ENCODE results near the gene MAD2L2. TPM values are rescaled to one million over a fixed set of nuclear protein-coding genes. Genes with fewer than 3 reads are reported as not detected.

Gene MAD2L2
- total and polyA plus RNA-seq, 9 of the 15 experiments (the other 6 are each of a cell fraction or from before 2014, with no cell fraction given), result 12.4 to 286 (median 143) TPM

DNA sequence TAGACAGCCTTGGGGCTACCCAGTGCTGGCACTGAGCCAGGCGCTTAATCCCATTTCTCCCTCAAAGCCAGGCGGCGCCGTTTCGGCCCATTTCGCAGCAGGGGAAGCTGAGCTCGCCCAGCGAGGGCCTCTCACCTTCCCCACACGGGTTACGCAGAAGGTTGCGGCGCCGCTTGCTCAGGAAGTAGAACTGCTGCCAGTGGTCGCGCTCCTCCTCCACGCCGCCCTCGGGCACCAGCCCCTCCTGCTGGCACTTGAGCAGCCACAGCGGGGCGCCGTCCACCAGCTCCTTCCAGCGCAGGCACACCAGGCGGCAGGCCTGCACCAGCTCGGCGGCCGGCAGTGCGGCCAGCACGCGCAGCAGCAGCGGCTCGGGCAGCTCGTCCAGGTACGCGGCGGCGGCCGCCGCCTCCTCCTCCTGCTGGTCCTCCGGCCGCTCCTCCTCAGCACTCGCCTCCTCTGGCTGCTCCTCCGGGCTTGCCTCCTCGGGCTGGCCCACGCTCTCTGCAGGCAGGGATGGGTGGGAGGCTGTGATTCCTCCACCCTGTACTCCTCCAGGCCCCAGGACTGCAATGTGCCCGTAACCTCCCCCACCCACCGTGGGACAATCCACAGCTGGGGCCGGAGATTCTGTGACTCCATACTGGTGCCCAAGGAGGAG, 30.5 kb downstream of the MAD2L2 start (continued):
- TF ChIP-seq ZNF407 (IDR thresholded peaks at IDR 0.05; ENCODE audit: low read depth) (no peak), SREBF2 (CRISPR knock-in tag; IDR thresholded peaks at IDR 0.05) (no peak), NR4A1 (CRISPR knock-in tag; IDR thresholded peaks at IDR 0.05) (no peak), NR4A1 (tag; IDR thresholded peaks at IDR 0.05) (no peak), ZNF444 (CRISPR knock-in tag; IDR thresholded peaks at IDR 0.05) (no peak), TEAD1 (CRISPR knock-in tag; IDR thresholded peaks at IDR 0.05) (peak in 1 of 2 experiments; percentile 45; a peak in 1 of 4 replicates), ZNF507 (tag; conservative IDR thresholded peaks at IDR 0.05) (no peak), RCOR1 (IDR thresholded peaks at IDR 0.05; ENCODE audit: borderline replicate concordance in 1 of 2, low read depth in 2 of 2, low read length in 2 of 2) (peak; percentile 42 to 79; a peak in 3 of 4 replicates), ZNF764 (CRISPR knock-in tag; IDR thresholded peaks at IDR 0.05; ENCODE audit: low read depth) (no peak), ZNF3 (CRISPR knock-in tag; IDR thresholded peaks at IDR 0.05) (no peak), CTCFL (IDR thresholded peaks at IDR 0.05; ENCODE audit: borderline replicate concordance, insufficient read depth, low read depth, low read length, poor library complexity, severe bottlenecking) (peak; percentile 21), RBM17 (IDR thresholded peaks at IDR 0.05; ENCODE audit: borderline replicate concordance, low read depth, low read length) (no peak), SFPQ (IDR thresholded peaks at IDR 0.05; ENCODE audit: low read depth, low read length) (no peak)
- TF ChIP-seq, protein P1, sequence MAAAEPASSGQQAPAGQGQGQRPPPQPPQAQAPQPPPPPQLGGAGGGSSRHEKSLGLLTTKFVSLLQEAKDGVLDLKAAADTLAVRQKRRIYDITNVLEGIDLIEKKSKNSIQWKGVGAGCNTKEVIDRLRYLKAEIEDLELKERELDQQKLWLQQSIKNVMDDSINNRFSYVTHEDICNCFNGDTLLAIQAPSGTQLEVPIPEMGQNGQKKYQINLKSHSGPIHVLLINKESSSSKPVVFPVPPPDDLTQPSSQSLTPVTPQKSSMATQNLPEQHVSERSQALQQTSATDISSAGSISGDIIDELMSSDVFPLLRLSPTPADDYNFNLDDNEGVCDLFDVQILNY (CRISPR knock-in tag; IDR thresholded peaks at IDR 0.05), result peak; percentile 52; the same call in 1 of the 2 replicates
